ENCODE data around the gene EMILIN1.

Gene EMILIN1

GRCh38 chr2:27091746-27092695, 13.6 kb downstream of the EMILIN1 start:
- H3K4me3 ChIP-seq (ENCODE audit: low read depth, low read length): no peak overlapping the region
- TF ChIP-seq, protein P1, sequence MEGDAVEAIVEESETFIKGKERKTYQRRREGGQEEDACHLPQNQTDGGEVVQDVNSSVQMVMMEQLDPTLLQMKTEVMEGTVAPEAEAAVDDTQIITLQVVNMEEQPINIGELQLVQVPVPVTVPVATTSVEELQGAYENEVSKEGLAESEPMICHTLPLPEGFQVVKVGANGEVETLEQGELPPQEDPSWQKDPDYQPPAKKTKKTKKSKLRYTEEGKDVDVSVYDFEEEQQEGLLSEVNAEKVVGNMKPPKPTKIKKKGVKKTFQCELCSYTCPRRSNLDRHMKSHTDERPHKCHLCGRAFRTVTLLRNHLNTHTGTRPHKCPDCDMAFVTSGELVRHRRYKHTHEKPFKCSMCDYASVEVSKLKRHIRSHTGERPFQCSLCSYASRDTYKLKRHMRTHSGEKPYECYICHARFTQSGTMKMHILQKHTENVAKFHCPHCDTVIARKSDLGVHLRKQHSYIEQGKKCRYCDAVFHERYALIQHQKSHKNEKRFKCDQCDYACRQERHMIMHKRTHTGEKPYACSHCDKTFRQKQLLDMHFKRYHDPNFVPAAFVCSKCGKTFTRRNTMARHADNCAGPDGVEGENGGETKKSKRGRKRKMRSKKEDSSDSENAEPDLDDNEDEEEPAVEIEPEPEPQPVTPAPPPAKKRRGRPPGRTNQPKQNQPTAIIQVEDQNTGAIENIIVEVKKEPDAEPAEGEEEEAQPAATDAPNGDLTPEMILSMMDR (conservative IDR thresholded peaks at IDR 0.05; ENCODE audit: low read depth, low read length): no peak
- no peak for DNase-seq (ENCODE audit: low read depth)

DNA sequence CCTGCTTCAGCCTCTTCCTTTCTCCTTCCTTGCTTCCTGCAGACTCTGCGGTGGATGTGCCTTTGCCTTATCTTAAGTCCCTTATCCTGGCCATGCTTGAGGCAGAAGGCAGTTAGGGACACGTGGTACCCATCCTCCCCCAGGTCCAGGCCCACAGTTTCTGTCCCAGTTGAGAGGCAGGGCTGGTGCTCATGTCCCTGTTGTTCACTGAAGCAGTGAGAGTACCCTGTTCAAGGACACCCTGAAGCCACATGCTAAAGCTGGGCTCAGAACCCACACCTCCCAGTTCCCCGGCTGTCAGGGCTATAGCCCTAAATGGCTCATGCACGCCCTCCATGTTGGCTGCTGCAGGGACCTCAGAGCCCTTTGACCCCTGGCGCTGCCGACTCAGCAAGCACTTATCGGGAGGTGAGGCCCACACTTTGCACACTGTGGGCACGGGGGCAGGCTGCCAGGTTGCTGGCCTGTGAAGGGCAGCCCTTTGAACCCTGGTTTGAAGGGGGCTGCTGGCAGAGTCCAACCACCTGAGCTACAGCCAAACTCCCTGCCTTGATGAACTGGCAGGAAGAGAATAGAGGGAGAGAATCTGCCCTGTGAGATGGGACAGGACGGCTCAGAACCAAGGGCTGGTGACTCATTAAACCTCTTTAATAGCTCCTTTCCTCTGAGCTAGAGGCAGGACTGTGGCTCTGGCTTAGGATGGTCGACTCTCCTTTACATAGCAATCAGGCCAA, 14.4 kb downstream of the EMILIN1 start:
- TF ChIP-seq, protein P1 (conservative IDR thresholded peaks at IDR 0.05; ENCODE audit: low read depth, low read length): no peak

DNA sequence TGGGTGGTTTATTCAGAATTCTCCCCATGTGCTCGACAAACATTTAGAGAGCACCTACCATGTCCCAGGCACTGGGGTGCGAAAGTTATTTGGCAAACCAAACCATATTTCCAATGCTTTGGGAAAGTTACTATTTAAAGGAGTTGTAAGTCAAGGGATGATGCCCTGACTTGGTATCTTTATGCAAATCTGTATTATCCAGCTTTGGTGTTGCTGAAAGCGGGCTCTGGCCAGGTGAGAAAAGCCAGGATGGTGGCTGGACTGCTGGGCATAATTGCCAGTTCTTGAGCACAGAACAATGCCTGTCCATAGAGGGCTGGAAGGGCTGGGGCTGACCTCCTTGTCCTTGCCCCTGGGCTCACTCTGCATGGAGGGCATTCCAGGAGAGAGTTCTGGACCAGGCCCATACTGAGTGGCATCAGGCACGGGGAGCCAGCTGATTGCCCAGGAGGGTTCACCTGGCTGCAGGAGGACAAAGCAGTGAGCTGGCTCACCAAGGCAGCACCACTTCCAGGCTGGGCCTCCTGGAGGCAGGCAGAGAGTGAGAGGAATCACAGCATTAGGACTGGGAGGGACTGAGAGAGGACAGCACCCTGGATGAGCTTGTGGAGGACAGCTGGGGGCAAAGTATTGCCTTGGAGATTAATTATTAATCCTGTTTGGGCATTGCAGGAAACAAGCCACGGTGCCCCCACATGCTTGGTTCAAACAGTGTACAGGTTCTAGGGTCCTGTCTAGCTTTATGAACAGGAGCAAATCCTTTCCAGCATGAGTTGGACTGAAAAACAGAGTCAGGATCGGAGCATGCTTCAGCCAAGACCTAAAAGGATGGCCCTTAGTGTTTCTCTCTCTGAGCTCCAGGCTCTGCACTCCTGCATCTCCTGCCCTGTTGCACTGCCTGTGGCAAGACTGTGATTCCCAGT, 15.3 kb downstream of the EMILIN1 start:
- TF ChIP-seq, protein P1 (conservative IDR thresholded peaks at IDR 0.05; ENCODE audit: low read depth, low read length): no peak
- no peak for DNase-seq (ENCODE audit: low read depth)

More for the DNA sequence above, 14.4 kb downstream of the EMILIN1 start:
- no peak overlapping the region for H3K4me3 ChIP-seq (ENCODE audit: low read depth, low read length)
- DNase-seq (ENCODE audit: low read depth): no peak

GRCh38 chr2:27094353-27094984, 16.1 kb downstream of the EMILIN1 start:
- TF ChIP-seq, protein P1 (conservative IDR thresholded peaks at IDR 0.05; ENCODE audit: low read depth, low read length): no peak
- no peak for DNase-seq (ENCODE audit: low read depth)
- H3K4me3 ChIP-seq (ENCODE audit: low read depth, low read length): no peak overlapping the region

More for the DNA sequence above, 15.3 kb downstream of the EMILIN1 start:
- H3K4me3 ChIP-seq (ENCODE audit: low read depth, low read length): no peak overlapping the region

DNA sequence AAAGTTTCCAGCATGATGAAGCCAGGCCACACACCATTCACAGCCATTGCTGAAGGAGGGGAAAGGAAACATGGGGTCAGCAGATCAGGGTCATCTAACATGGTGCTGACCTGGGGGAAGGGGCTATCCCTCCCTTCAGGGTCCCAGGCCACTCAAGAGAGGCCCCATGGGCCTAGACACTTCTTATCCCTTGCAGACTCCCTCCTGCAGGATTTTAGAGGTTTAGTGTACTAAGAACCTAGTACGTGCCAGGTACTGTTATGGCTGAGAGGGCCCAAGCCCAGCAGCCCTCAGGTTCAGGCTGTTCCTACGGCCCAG, 17.0 kb downstream of the EMILIN1 start:
- TF ChIP-seq, protein P1 (conservative IDR thresholded peaks at IDR 0.05; ENCODE audit: low read depth, low read length): no peak
- DNase-seq (ENCODE audit: low read depth): no peak
- H3K4me3 ChIP-seq (ENCODE audit: low read depth, low read length): no peak overlapping the region

Data from choroid plexus epithelial cell (primary cell).